Inflammatory macrophage treated with lipopolysaccharide for 1 hour (primary cell): ENCODE measurements around the gene DOCK1.
A peak's percentile ranks its signal among the peaks of the same experiment; 100 is the strongest.

ENCODE experiments used
- DNase-seq, 2 donors: peaks; one replicate each; pipeline ENCODE4 v3.0.0-alpha.2; 2020 to 2022

The DOCK1 gene

GRCh38 chr10:126955934-126956711 is 50.9 kb downstream of the DOCK1 start:
- no peak for DNase-seq

- DNase-seq, result no peak
These were observed 51.5 kb downstream of the DOCK1 start for GRCh38 chr10:126956712-126957108.

- no peak for DNase-seq
These were observed 51.9 kb downstream of the DOCK1 start for GRCh38 chr10:126957111-126957510.

DNA sequence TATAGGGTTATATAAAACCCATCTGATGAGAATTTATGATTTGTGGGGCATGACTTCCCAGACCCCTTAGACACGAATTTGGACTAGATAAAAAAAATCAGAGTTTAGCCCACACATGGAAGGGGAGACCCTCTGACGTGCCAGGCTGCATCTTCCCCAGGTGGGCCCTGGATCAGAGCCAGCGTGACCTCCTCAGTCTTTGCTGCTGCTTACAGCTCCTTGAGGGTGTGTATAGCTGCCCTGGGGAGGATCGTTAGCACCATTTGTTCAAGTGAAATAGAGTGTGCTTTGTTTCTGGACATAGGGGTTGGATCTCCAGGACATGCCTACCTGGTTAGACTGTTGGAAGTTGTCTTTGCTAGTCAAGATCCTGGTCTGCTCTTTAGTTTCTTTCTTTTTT is 54.2 kb downstream of the DOCK1 start:
- no peak for DNase-seq

GRCh38 chr10:126959906-126960685 is 54.9 kb downstream of the DOCK1 start:
- DNase-seq, result no peak

DNA sequence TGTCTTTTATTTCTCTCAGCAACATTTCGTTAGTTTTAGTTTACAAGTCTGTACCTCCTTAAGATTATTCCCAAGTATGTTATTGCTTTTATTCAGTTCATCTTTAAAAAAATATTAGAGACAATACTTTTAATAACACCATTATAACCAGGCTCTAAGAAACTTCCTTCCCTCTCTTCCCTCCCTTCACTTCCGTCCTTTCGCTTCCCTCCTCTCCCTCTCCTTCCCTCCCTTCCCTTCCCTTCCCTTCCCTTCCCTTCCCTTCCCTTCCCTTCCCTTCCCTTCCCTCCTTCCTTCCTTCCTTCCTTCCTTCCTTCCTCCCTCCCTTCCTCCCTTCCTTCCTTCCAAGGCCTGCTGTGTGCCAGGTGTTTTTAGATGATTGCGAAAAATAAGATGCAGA is 58.1 kb downstream of the DOCK1 start:
- DNase-seq, result no peak

GRCh38 chr10:126964190-126964589 is 59.0 kb downstream of the DOCK1 start:
- no peak for DNase-seq

DNA sequence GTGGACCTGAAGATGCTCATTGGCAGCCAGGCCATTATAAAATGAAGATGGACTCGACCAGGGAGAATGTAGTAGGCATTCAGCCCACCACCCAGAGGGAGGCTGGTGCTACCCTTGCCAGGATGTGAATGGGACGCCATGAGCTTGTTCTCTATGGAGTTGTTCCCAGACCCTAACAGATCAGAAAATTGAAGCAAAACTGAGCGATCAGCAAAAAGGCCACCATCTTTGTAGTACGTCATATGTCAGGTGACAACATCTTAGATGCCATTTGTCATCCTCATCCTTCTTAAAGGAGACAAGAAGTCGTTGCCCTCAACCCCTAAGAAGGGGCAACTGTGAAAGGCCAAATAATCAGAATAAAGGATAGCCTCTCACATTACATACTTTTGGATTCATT is 61.7 kb downstream of the DOCK1 start:
- no peak for DNase-seq

DNA sequence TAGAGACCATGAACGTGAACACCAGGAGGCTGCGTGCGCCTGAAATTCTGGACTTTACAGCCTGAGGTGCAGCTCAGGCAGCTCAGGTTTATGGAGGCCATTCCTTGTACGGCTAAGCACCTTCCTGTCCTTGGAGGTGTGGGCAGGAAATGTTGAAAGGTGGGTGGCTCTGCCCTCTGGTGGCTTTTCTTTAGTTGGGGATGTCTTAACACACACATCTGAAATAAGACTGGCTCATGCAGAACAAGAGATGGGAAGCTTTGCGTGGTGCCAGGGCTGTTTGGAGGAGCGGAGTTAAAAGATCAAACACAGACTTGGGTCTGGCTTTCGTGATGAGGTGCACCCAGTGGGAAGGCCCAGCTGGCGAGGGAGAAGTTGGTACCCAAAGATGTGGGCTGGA is 64.1 kb downstream of the DOCK1 start:
- DNase-seq, result no peak

DNA sequence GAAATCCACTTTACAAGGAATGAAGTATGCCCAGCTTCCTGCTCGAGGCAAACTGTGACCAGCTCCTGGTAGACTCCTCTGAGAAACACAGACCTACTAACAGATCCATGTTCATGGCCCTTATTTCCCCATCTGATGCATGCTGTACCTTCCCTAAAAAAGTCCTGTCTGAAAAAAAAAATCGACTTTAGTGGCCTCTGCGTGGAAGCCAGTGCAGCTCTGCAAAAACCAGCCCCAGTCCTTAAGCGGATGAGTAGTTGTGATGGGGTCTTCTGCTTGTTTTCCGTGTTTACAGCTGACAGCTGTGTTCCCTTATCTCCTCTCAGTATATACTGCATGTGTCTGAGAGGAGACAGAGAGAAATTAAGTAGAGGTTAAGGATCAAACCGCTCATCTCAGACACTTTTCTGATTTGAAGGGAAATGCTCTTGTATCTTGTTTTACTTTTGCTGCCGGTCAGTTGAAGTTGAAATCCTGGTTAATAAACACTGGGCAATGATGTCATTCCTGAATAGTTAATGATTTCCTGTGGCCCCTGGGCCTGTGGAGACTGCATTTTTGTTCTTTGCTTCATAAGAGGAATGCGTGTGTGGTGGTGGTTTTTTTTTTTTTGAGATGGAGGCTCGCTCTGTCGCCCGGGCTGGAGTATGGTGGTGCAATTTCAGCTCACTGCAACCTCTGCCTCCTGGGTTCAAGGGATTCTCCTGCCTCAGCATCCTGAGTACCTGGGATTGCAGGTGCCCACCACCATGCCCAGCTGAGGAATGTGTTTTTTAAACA is 67.6 kb downstream of the DOCK1 start:
- DNase-seq, result no peak

DNA sequence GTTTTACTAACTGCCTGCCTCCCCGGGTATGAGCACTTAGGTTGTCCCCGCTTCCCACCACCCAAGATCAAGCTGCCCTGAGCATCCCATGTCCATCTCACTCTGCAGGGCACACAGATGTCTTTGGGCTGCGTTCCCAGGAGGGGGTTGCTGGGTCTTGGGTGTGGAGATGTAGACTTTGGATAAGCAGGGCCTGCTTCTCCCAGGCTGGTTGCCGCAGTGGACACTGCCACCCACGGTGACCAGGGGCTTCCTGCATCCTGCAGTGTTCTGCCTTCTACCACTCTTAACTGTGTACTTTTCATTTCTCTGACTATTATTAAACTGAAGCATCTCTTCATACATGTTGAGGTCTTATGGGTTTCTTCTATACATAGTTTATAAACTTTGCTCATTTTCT is 70.0 kb downstream of the DOCK1 start:
- DNase-seq, result no peak

- DNase-seq, result no peak
These were observed 72.0 kb downstream of the DOCK1 start for GRCh38 chr10:126977216-126977615.

DNA sequence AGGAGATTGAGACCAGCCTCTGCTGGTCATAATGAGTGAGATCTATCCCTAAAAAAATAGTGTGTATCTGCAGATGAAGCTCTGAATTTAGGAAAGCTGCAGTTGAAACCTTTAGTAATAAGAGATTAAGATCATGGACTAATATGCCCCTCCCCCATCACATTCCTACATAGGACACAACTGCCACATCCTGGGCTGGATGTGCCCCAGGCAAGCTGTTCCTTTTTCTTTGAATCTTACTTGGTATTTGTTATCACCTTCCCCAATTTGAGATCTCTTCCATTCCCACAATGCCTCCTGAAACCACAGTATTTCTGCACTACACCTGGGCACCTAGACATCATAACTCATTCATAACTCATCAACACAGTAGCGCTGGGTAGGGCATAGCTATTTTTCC is 74.1 kb downstream of the DOCK1 start:
- no peak for DNase-seq

DNA sequence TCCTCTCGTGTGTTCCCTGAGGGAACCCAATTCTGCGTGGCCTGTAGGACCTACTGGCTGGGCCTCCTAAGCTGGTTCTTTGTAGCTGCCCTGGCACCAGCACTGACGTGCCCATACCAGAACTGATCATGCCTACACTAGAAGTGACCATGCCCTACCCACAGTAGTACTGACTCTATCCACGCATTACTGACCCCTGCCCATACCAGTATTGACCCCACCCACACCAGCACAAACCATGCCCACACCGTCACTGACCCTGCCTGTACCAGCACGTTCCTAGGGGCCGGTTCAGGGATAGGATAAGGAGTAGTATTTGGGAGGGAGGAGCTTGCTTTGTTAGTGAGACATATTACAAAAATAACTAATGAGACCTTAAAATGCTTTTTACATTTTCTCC is 88.0 kb downstream of the DOCK1 start:
- no peak for DNase-seq

DNA sequence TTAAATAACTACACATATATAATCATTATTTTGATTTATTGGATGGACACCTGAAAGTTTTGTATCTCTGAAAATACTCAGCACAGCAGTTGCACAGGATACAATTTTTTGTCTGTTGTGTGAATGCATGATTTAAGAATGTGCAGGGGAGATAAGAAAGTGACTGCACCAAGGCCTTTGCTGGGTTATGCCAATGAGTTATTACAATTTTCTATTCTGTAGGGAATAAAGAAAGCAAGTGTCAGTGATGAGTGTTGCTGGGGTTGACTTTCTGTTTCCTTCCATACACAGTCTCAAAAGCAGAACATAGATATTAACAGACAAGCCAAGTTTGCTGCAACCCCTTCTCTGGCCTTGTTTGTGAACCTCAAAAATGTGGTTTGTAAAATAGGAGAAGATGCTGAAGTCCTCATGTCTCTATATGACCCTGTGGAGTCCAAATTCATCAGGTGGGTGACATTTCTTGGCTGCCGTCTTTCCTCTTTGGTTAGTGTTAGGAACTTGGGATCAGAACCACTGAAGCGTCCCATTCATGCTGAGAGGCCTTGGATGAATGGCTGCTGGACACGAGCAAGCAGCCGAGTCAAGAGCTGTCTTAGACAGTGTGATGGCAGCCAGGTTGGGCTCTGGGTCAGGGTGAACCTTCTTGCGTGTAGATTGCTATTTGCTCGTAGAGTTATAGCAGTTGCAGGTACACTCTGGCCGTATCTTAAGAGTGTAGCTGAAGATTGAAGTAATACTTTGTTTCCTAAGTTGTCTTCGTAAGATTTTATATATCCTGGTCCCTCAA is 92.8 kb downstream of the DOCK1 start:
- DNase-seq, result no peak

GRCh38 chr10:127000598-127000997 is 95.4 kb downstream of the DOCK1 start:
- no peak for DNase-seq

DNA sequence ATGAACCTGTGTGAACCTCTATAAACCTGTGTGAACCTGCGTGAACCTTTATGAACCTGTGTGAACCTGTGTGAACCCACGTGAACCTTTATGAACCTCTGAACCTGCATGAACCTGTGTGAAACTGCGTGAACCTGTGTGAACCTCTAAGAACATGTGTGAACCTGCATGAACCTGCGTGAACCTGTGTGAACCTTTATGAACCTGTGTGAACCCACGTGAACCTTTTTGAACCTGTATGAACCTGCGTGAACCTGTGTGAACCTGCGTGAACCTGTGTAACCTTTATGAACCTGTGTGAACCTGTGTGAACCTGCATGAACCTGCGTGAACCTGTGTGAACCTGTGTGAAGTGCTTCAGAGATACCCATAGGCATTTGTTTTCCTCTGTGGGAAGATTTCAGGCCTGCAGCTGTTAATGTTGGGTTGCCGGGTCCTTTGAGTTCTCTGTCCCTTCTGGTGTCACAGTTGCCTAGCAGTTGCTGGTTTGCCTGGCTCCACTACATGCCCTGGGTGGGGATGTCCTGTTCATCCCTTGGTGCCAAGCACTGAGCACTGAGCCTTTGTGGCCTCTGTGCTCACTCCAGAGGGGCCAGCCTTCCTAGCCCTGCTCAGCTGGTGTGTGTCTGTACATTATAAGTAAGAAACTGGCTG is 97.9 kb downstream of the DOCK1 start:
- no peak for DNase-seq

DNA sequence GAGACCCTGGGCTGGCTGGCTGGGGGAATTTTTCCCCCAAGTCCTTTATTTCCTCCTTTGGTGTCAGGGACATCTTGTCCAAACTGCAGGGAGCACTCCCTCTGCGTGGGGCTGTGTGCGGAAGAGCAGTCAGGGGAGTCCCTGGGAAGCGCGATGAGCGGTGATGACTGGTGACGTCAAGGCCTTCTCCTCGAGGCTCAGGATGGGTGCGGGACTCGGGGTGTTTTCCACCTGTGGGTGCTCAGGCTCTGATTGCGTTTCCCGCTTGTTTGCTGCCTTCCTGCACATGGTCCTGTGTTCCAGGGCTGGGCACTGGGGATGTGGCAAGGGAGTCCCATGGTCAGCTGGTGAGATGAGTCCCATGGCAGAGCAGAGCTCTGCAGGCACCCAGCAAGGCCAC is 101.2 kb downstream of the DOCK1 start:
- no peak for DNase-seq

- DNase-seq, result no peak
These were observed 104.1 kb downstream of the DOCK1 start for GRCh38 chr10:127009366-127009765.

DNA sequence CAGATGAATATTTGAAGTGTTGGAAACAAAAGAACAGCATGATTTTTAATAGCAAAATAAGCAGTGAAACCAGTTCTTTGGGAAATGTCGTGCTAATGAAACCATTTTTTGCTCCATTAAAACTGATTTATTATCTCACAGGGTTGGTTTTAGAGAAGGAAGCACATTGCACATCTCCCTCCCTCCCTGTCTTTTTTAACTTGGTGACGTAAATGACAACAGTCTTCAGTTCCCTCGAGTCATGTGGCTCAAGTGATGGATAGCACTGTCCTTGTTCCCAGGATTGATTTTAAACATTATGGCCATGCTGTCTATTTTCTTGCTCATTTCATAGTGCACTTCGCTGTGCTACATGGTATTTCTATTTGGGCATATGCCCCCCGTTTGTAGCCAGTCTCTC is 105.9 kb downstream of the DOCK1 start:
- no peak for DNase-seq

- DNase-seq, result no peak
These were observed 107.0 kb downstream of the DOCK1 start for GRCh38 chr10:127012071-127012768.

GRCh38 chr10:127012769-127013152 is 107.5 kb downstream of the DOCK1 start:
- peak in 1 of 2 donors; percentile 2 for DNase-seq
